Chondrocyte (in vitro differentiated cells): Measurements from ENCODE around the gene KIFAP3. TPM values are rescaled to one million over a fixed set of nuclear protein-coding genes. Genes with fewer than 3 reads are reported as not detected.

Experiments used
- DNase-seq: peaks from one replicate; pipeline ENCODE4 v3.0.0; 2021; ENCODE audit warnings: mixed read lengths, low spot score
- H3K27ac Mint-ChIP-seq: one replicate; pipeline ENCODE4 v1.8.0; 2021; ENCODE audit warnings: mild to moderate bottlenecking, moderate library complexity, mixed read lengths; ENCODE audit not compliant: unreplicated experiment
- H3K27me3 Mint-ChIP-seq: 2 replicates; pipeline ENCODE4 v1.8.0; 2021; ENCODE audit warnings: low read depth, mixed read lengths
- H3K36me3 Mint-ChIP-seq: 2 replicates; pipeline ENCODE4 v1.8.0; 2021; ENCODE audit warnings: low read depth, mixed read lengths
- H3K4me1 Mint-ChIP-seq: 2 replicates; pipeline ENCODE4 v1.8.0; 2021; ENCODE audit warnings: low read depth, mild to moderate bottlenecking, mixed read lengths
- H3K4me3 Mint-ChIP-seq: one replicate; pipeline ENCODE4 v1.8.0; 2021; ENCODE audit warnings: mild to moderate bottlenecking, moderate library complexity, mixed read lengths; ENCODE audit not compliant: unreplicated experiment
- H3K9me3 Mint-ChIP-seq: 2 replicates; pipeline ENCODE4 v1.8.0; 2021; ENCODE audit warnings: low read depth, mixed read lengths
- CTCF ChIP-seq: fragments of 200-600 bp; sonication (generic); IDR thresholded peaks from 2 replicates; pipeline ENCODE4 v1.5.0; 2021; ENCODE audit warnings: antibody characterized with exemption, mild to moderate bottlenecking, moderate library complexity
- total RNA-seq: library from RNA; stranded (reverse); gene quantifications from 3 replicates; pipeline ENCODE4 v1.2.1, GENCODE V29; 2021

Gene KIFAP3
- total RNA-seq, 1 donor from 2014 or later: 25.5 TPM

GRCh38 chr1:169886931-169887330, 187.6 kb downstream of the KIFAP3 start:
- peaks cover 36% of the 10 kb centered on the region for H3K4me1 Mint-ChIP-seq
- TF ChIP-seq CTCF: no peak
- H3K27me3 Mint-ChIP-seq: no peaks in the 10 kb centered on the region
- H3K36me3 Mint-ChIP-seq: peaks cover 9% of the 10 kb centered on the region
- no peaks in the 10 kb centered on the region for H3K9me3 Mint-ChIP-seq
- no peak for DNase-seq
- no peak overlapping the region for H3K4me3 Mint-ChIP-seq
- no peak overlapping the region for H3K27ac Mint-ChIP-seq

DNA sequence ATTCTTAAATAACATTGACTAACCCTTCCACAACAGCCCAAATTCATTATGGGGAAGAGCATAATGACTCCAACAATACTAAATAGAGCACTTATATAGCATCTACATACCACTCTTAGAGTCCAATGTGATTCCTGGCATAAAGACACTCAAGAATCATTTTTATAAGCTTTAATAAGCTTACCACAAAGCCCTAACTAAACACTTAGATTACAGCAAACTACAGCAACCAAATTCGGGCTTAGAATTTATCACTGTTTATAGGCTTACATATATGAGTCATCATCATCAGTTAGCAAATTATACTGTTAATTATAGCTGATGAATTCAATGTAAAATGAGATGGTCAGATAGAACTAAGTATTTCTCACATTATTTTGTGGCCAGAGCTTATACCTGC, 188.1 kb downstream of the KIFAP3 start:
- Mint-ChIP-seq H3K9me3 (no peaks in the 10 kb centered on the region), H3K4me1 (peaks cover 31% of the 10 kb centered on the region), H3K27ac (no peak overlapping the region), H3K36me3 (peaks cover 12% of the 10 kb centered on the region), H3K27me3 (no peaks in the 10 kb centered on the region), H3K4me3 (no peak overlapping the region)
- TF ChIP-seq CTCF: no peak
- DNase-seq: no peak

DNA sequence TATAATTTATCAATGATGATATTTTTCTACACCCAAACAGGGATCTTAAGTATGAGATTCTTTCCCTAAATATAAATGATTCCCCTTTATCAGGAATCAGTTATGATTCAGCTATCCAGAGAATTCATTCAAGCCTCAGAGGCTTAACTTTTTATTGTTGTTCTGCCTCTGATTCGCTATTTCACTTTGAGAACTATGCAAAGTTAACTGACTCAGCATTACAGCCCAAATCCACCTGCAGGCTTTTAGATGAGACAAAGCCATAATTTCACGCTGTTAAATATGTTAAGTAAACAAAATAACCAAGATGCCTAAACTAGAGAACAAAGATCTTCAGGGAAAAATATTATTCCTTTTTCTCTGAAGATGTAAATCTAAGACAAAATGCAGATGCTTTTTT, 189.3 kb downstream of the KIFAP3 start:
- H3K4me3 Mint-ChIP-seq: no peak overlapping the region
- no peak for DNase-seq
- H3K27ac Mint-ChIP-seq: no peak overlapping the region
- H3K4me1 Mint-ChIP-seq: peaks cover 20% of the 10 kb centered on the region
- no peak for TF ChIP-seq CTCF
- peaks cover 13% of the 10 kb centered on the region for H3K36me3 Mint-ChIP-seq
- H3K27me3 Mint-ChIP-seq: no peaks in the 10 kb centered on the region
- no peaks in the 10 kb centered on the region for H3K9me3 Mint-ChIP-seq

- DNase-seq: no peak
- peaks cover 13% of the 10 kb centered on the region for H3K36me3 Mint-ChIP-seq
- no peaks in the 10 kb centered on the region for H3K27me3 Mint-ChIP-seq
- H3K4me3 Mint-ChIP-seq: no peak overlapping the region
- no peak for TF ChIP-seq CTCF
- no peaks in the 10 kb centered on the region for H3K9me3 Mint-ChIP-seq
- H3K27ac Mint-ChIP-seq: no peak overlapping the region
- peaks cover 19% of the 10 kb centered on the region for H3K4me1 Mint-ChIP-seq
Observed at GRCh38 chr1:169884634-169885033, 189.9 kb downstream of the KIFAP3 start.

DNA sequence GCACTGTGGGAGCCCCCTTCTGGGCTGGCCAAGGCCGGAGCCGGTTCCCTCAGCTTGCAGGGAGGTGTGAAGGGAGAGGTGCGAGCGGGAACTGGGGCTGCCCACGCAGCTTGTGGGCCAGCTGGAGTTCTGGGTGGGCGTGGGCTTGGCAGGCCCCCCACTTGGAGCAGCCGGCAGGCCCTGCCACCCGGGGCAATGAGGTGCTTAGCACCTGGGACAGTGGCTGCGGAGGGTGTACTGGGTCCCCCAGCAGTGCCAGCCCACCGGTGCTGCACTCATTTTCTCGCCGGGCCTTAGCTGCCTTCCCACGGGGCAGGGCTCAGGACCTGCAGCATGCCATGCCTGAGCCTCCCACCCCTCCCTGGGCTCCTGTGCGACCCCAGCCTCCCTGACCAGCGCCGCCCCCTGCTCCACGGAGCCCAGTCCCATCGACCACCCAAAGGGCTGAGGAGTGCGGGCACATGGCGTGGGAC, 192.4 kb downstream of the KIFAP3 start:
- H3K4me3 Mint-ChIP-seq: no peak overlapping the region
- H3K4me1 Mint-ChIP-seq: peaks cover 30% of the 10 kb centered on the region
- no peak for DNase-seq
- no peaks in the 10 kb centered on the region for H3K27me3 Mint-ChIP-seq
- no peak overlapping the region for H3K27ac Mint-ChIP-seq
- H3K9me3 Mint-ChIP-seq: no peaks in the 10 kb centered on the region
- peaks cover 16% of the 10 kb centered on the region for H3K36me3 Mint-ChIP-seq
- TF ChIP-seq CTCF: no peak
